HepG2 (cell line): ENCODE data around the gene NDUFB11. TPM values are rescaled to one million over a fixed set of nuclear protein-coding genes. Genes with fewer than 3 reads are reported as not detected.

Experiments
- ARID5B ChIP-seq: IDR thresholded peaks from 2 replicates; pipeline ENCODE4 v1.4.0; 2020; ENCODE audit warnings: mild to moderate bottlenecking, missing genetic modification reagents
- ASH2L ChIP-seq: fragments of 300-600, 200-600 bp; sonication (generic); IDR thresholded peaks from 2 replicates; pipeline ENCODE4 v1.7.0; 2017; ENCODE audit warnings: low read depth, mild to moderate bottlenecking, moderate library complexity, mixed read lengths, low read length; ENCODE audit not compliant: insufficient read length
- CEBPB ChIP-seq: IDR thresholded peaks from 2 replicates; pipeline ENCODE4 v1.6.1; 2011; ENCODE audit warnings: low read depth, low read length, improper control_type of control experiment, borderline replicate concordance
- HDAC6 ChIP-seq: fragments of 200-600 bp; sonication (generic); IDR thresholded peaks from 2 replicates; pipeline ENCODE4 v1.7.0; 2017; ENCODE audit warnings: mild to moderate bottlenecking, antibody characterized with exemption, low read length, low read depth
- HES4 ChIP-seq: sonication (generic); formaldehyde crosslinking; IDR thresholded peaks from 2 replicates; pipeline ENCODE4 v1.9.0; 2021; ENCODE audit warnings: mild to moderate bottlenecking, missing genetic modification reagents, borderline replicate concordance
- IRX3 ChIP-seq: sonication (generic); formaldehyde crosslinking; IDR thresholded peaks from 2 replicates; pipeline ENCODE4 v1.8.1; 2023; ENCODE audit warnings: mild to moderate bottlenecking, low read depth, missing genetic modification reagents, borderline replicate concordance
- JARID2 ChIP-seq: sonication (generic); formaldehyde crosslinking; IDR thresholded peaks from 2 replicates; pipeline ENCODE4 v1.8.1; 2023; ENCODE audit warnings: missing genetic modification reagents, inconsistent platforms; ENCODE audit not compliant: insufficient replicate concordance
- KDM2A ChIP-seq: sonication (generic); formaldehyde crosslinking; IDR thresholded peaks from 2 replicates; pipeline ENCODE4 v1.4.0; 2020; ENCODE audit warnings: low read depth, missing genetic modification reagents, borderline replicate concordance
- KLF12 ChIP-seq: sonication (generic); formaldehyde crosslinking; IDR thresholded peaks from 2 replicates; pipeline ENCODE4 v1.4.0; 2020; ENCODE audit warnings: missing genetic modification reagents, borderline replicate concordance
- PHF8 ChIP-seq: sonication (generic); formaldehyde crosslinking; IDR thresholded peaks from 2 replicates; pipeline ENCODE4 v1.5.0; 2020; ENCODE audit warnings: missing genetic modification reagents
- RBFOX2 ChIP-seq: fragments of 200-400 bp; formaldehyde crosslinking; IDR thresholded peaks from 2 replicates; pipeline ENCODE4 v1.6.1; 2017; ENCODE audit warnings: low read depth, mild to moderate bottlenecking, low read length
- STAT5B ChIP-seq: sonication (generic); formaldehyde crosslinking; IDR thresholded peaks from 2 replicates; pipeline ENCODE4 v1.4.0; 2020; ENCODE audit warnings: missing genetic modification reagents
- TFAP4 ChIP-seq: sonication (generic); IDR thresholded peaks from 2 replicates; pipeline ENCODE4 v1.6.1; 2016; ENCODE audit warnings: low read depth, borderline replicate concordance
- ZBTB21 ChIP-seq: sonication (generic); formaldehyde crosslinking; IDR thresholded peaks from 2 replicates; pipeline ENCODE4 v1.4.0; 2020; ENCODE audit warnings: missing genetic modification reagents
- ZBTB42 ChIP-seq: sonication (generic); formaldehyde crosslinking; IDR thresholded peaks from 2 replicates; pipeline ENCODE4 v1.5.0; 2020; ENCODE audit warnings: mild to moderate bottlenecking, missing genetic modification reagents
- ZNF136 ChIP-seq: sonication (generic); formaldehyde crosslinking; IDR thresholded peaks from 2 replicates; pipeline ENCODE4 v1.8.1; 2022; ENCODE audit warnings: low read depth, mild to moderate bottlenecking, moderate library complexity, missing genetic modification reagents
- ZNF281 ChIP-seq: sonication (generic); formaldehyde crosslinking; IDR thresholded peaks from 2 replicates; pipeline ENCODE4 v1.4.0; 2020; ENCODE audit warnings: missing genetic modification reagents, borderline replicate concordance
- ZNF629 ChIP-seq: sonication (generic); formaldehyde crosslinking; conservative IDR thresholded peaks from 2 replicates; pipeline ENCODE4 v1.5.0; 2020; ENCODE audit warnings: missing genetic modification reagents
- polyA plus RNA-seq, 8 experiments: library from polyadenylated mRNA; depleted of rRNA in 3 of 8; stranded (reverse) in 7 of 8; unstranded in 1 of 8; fragments of >200 nt; fragmentation: Illumina TruSeq in 4 of 8; extraction: Trizol in 4 of 8; gene quantifications; 2 replicates each; pipeline versions ENCODE4 v1.2.1 to v1.2.3, GENCODE V29; 2011 to 2016; ENCODE audit warnings: low read depth in 4 of 8, missing spikeins in 1 of 8, mixed read lengths in 1 of 8; ENCODE audit not compliant: insufficient read depth in 1 of 8
- total RNA-seq, 5 experiments: library from RNA; depleted of rRNA; stranded (reverse); fragments of >200 nt; fragmentation: Illumina TruSeq; extraction: Trizol; gene quantifications; 2 replicates each; pipeline ENCODE4 v1.2.3, GENCODE V29; 2016; ENCODE audit warnings: low read depth in 1 of 5

Gene NDUFB11
- total and polyA plus RNA-seq, 2 of the 13 experiments (the other 11 are each of a cell fraction or from before 2014, with no cell fraction given) = 46.6 to 100 TPM

- TF ChIP-seq ARID5B (no peak), HES4 (0 out of 2 replicates have a peak, but pooled peaks have one; percentile 24), ZNF281 (CRISPR knock-in tag) (no peak), STAT5B (CRISPR knock-in tag) (0 out of 2 replicates have a peak, but pooled peaks have one; percentile 32), JARID2 (CRISPR knock-in tag) (no peak), KLF12 (CRISPR knock-in tag) (no peak), CEBPB (peak; percentile 60), TFAP4 (no peak), IRX3 (no peak), ZBTB42 (CRISPR knock-in tag) (no peak), ASH2L (no peak), ZNF136 (CRISPR knock-in tag) (no peak), HDAC6 (no peak), RBFOX2 (peak; percentile 72), ZBTB21 (CRISPR knock-in tag) (no peak), PHF8 (peak; percentile 83), KDM2A (peak; percentile 15; the same call in 1 of the 2 replicates), ZNF629 (no peak)
Observed at GRCh38 chrX:47144626-47145394, at the start of gene NDUFB11, which contains the start of gene RBM10 (continued).
